ENCODE results near the gene LSS. TPM values are rescaled to one million over a fixed set of nuclear protein-coding genes. Genes with fewer than 3 reads are reported as not detected.

LSS gene
- total and polyA plus RNA-seq, 2 donors (not counting 3 experiments of a cell fraction or from before 2014, with no cell fraction given), result 120 to 141 TPM

DNA sequence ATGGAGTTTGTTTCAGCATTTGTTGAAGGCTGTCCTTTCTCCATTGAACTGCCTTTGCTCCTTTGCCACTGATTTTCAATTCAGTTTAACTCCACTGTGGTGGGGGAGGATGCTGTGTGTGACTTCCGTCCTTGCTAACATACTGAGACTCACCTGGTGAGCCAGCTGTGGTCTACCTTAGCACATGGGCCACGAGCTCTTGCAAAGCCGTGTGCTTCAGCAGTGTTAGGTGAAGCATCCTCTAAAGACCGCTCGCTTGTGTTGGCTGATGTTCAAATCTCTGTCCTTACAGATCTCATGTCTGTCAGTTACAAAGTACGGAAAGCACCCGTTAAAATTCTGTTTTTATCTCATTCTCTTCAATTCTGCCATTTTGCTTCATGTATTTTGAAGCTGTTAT is 40.8 kb downstream of the LSS start:
- intact Hi-C loops (cut with micrococcal nuclease) (loop anchor here (5.0 kb wide), 1 partner anchor 36 kb away; no protein-coding TSS in a partner anchor), dilution Hi-C loops (cut with MboI; ENCODE audit: extremely low pct_ligation_motif_present, low sequenced_read_pairs) (no loop called here)
- Histone ChIP-seq H3K27ac (ENCODE audit: insufficient read depth, low read depth, low read length) (peak overlapping the region; percentile 69), H3K9me3 (replicated peaks; ENCODE audit: control insufficient read depth, insufficient read depth, low read length) (no peaks in the 10 kb centered on the region), H3K9ac (replicated peaks; ENCODE audit: extremely low read depth, insufficient read depth, low read length) (no peak overlapping the region), H3K4me3 (replicated peaks in 1 of 3; ENCODE audit: insufficient read depth in 1 of 3, low read depth in 1 of 3, low read length in 3 of 3) (no peak overlapping the region), H3K36me3 (ENCODE audit: control insufficient read depth in 2 of 2, extremely low read depth in 1 of 2, insufficient read depth in 2 of 2, low read length in 2 of 2) (peaks cover 0 to 9% of the 10 kb centered on the region in 2 experiments), H3K27me3 (ENCODE audit: control insufficient read depth in 2 of 2, insufficient read depth in 2 of 2, low read length in 2 of 2) (no peaks in the 10 kb centered on the region), H3K4me2 (ENCODE audit: insufficient read depth, low read length) (no peak overlapping the region), H4K20me1 (replicated peaks; ENCODE audit: control insufficient read depth, extremely low read depth, insufficient read depth, low read length) (no peaks in the 10 kb centered on the region), H3K9me1 (replicated peaks; ENCODE audit: control insufficient read depth, extremely low read depth, insufficient read depth, low read length) (no peaks in the 10 kb centered on the region), H2AFZ (ENCODE audit: low read depth, low read length) (no peak overlapping the region), H3K79me2 (ENCODE audit: control insufficient read depth, insufficient read depth, low read length) (no peaks in the 10 kb centered on the region), H3K4me1 (ENCODE audit: control insufficient read depth, extremely low read depth, insufficient read depth, low read length) (peaks cover 31% of the 10 kb centered on the region)
- FAIRE-seq (no peak), DNase-seq (ENCODE audit: low read depth, low spot score) (no peak)
- no TSS peak for BruUV-seq (replicated peaks)
- ChIA-PET CTCF (no interaction called here), POLR2A (no interaction called here)
- TF ChIP-seq POLR2AphosphoS5 (IDR thresholded peaks at IDR 0.05; ENCODE audit: insufficient read depth, low read depth, low read length) (no peak), JUN (IDR thresholded peaks at IDR 0.05; ENCODE audit: borderline replicate concordance, insufficient read depth, insufficient read length, low read depth) (no peak)

DNA sequence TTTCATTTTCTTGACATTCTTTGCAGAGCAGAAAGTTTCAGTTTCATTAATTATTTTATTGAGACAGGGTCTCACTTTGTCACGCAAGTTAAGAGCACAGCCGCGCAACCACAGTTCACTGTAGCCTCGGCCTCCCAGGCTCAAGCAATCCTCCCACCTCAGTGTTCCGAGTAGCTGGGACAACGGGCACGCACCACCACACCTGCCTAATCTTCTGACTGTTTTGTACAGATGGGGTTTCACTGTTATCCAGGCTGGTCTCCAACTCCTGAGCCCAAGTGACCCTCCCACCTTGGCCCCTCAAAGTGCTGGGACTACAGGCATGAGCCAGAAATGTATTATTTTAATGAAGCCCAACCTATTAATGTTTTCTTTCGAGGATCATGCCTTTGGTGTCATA is 41.3 kb downstream of the LSS start:
- ChIA-PET CTCF (no interaction called here), POLR2A (no interaction called here)
- intact Hi-C loops (cut with micrococcal nuclease), result loop anchor here (5.0 kb wide), 1 partner anchor 35 kb away; no protein-coding TSS in a partner anchor
- no peak overlapping the region for H3K4me3 ChIP-seq (replicated peaks in 1 of 3; ENCODE audit: insufficient read depth in 1 of 3, low read depth in 1 of 3, low read length in 3 of 3)
- no peak overlapping the region for H2AFZ ChIP-seq (ENCODE audit: low read depth, low read length)
- H3K9me3 ChIP-seq (replicated peaks; ENCODE audit: control insufficient read depth, insufficient read depth, low read length), result no peaks in the 10 kb centered on the region
- H3K27ac ChIP-seq (ENCODE audit: insufficient read depth, low read depth, low read length), result no peak overlapping the region
- no peak overlapping the region for H3K9ac ChIP-seq (replicated peaks; ENCODE audit: extremely low read depth, insufficient read depth, low read length)
- no TSS peak for BruUV-seq (replicated peaks)
- peaks cover 0 to 6% of the 10 kb centered on the region in 2 experiments for H3K36me3 ChIP-seq (ENCODE audit: control insufficient read depth in 2 of 2, extremely low read depth in 1 of 2, insufficient read depth in 2 of 2, low read length in 2 of 2)
- dilution Hi-C loops (cut with MboI; ENCODE audit: extremely low pct_ligation_motif_present, low sequenced_read_pairs), result no loop called here
- FAIRE-seq, result no peak
- TF ChIP-seq, protein P1, sequence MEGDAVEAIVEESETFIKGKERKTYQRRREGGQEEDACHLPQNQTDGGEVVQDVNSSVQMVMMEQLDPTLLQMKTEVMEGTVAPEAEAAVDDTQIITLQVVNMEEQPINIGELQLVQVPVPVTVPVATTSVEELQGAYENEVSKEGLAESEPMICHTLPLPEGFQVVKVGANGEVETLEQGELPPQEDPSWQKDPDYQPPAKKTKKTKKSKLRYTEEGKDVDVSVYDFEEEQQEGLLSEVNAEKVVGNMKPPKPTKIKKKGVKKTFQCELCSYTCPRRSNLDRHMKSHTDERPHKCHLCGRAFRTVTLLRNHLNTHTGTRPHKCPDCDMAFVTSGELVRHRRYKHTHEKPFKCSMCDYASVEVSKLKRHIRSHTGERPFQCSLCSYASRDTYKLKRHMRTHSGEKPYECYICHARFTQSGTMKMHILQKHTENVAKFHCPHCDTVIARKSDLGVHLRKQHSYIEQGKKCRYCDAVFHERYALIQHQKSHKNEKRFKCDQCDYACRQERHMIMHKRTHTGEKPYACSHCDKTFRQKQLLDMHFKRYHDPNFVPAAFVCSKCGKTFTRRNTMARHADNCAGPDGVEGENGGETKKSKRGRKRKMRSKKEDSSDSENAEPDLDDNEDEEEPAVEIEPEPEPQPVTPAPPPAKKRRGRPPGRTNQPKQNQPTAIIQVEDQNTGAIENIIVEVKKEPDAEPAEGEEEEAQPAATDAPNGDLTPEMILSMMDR (IDR thresholded peaks at IDR 0.05; ENCODE audit: extremely low read depth in 1 of 2, insufficient read depth in 1 of 2, low read depth in 1 of 2, low read length in 2 of 2), result no peak
- TF ChIP-seq GATA2 (IDR thresholded peaks at IDR 0.05; ENCODE audit: insufficient read depth, insufficient read length, low read depth, low read length) (no peak), POLR2AphosphoS5 (IDR thresholded peaks at IDR 0.05; ENCODE audit: insufficient read depth, low read depth, low read length) (no peak), FOS (IDR thresholded peaks at IDR 0.05; ENCODE audit: borderline replicate concordance, insufficient read depth, low read length) (no peak), EZH2 (IDR thresholded peaks at IDR 0.05; ENCODE audit: borderline replicate concordance, low read depth, low read length, severe bottlenecking) (no peak), POLR2A (IDR thresholded peaks at IDR 0.05; ENCODE audit: low read depth, low read length) (no peak), MYC (IDR thresholded peaks at IDR 0.05; ENCODE audit: low read depth, low read length) (no peak), JUN (IDR thresholded peaks at IDR 0.05; ENCODE audit: borderline replicate concordance, insufficient read depth, insufficient read length, low read depth) (no peak)
- TF ChIP-seq, protein P2, sequence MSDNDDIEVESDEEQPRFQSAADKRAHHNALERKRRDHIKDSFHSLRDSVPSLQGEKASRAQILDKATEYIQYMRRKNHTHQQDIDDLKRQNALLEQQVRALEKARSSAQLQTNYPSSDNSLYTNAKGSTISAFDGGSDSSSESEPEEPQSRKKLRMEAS (IDR thresholded peaks at IDR 0.05; ENCODE audit: insufficient read depth, insufficient read length), result no peak
- no peaks in the 10 kb centered on the region for H3K9me1 ChIP-seq (replicated peaks; ENCODE audit: control insufficient read depth, extremely low read depth, insufficient read depth, low read length)
- H4K20me1 ChIP-seq (replicated peaks; ENCODE audit: control insufficient read depth, extremely low read depth, insufficient read depth, low read length), result no peaks in the 10 kb centered on the region
- H3K79me2 ChIP-seq (ENCODE audit: control insufficient read depth, insufficient read depth, low read length), result no peaks in the 10 kb centered on the region
- H3K27me3 ChIP-seq (ENCODE audit: control insufficient read depth in 2 of 2, insufficient read depth in 2 of 2, low read length in 2 of 2), result no peaks in the 10 kb centered on the region
- H3K4me1 ChIP-seq (ENCODE audit: control insufficient read depth, extremely low read depth, insufficient read depth, low read length), result peaks cover 31% of the 10 kb centered on the region
- DNase-seq (ENCODE audit: low read depth, low spot score), result no peak
- H3K4me2 ChIP-seq (ENCODE audit: insufficient read depth, low read length), result no peak overlapping the region

Measured in endothelial cell of umbilical vein (primary cell).